ENCODE results near the gene CCL19. TPM values are rescaled to one million over a fixed set of nuclear protein-coding genes. Genes with fewer than 3 reads are reported as not detected.

The CCL19 gene
- total RNA-seq, 1 experiment from 2014 or later: not detected

DNA sequence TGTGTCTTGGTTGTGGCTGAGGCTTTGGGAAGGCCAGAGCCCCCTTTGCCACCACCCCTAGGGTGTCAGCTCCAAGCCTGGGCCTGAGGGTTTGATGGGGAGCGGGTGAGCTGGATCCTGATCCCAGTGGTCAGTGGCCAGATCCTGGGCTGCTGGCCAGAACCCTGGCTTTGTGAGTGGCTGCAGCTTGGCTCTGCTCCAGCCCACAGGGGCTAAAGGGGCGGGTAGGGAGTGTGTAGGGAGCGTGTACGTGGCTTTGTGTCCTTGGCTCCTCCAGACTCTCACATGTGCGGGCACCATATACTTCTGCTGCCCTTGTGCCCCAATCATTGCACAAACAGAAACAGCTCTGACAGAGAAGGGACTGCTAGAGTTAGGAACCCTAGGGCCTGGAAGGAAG lies 40.3 kb downstream of the CCL19 start:
- no peak for DNase-seq (ENCODE audit: low spot score)
- Histone ChIP-seq H3K27ac (ENCODE audit: low read depth, low read length, poor library complexity, severe bottlenecking) (no peak overlapping the region), H3K36me3 (ENCODE audit: insufficient read depth, low read length, poor library complexity, severe bottlenecking) (peaks cover 17% of the 10 kb centered on the region), H3K27me3 (replicated peaks; ENCODE audit: insufficient read depth, low read depth, low read length, poor library complexity) (no peaks in the 10 kb centered on the region), H3K4me3 (ENCODE audit: low read depth, low read length, poor library complexity, severe bottlenecking) (no peak overlapping the region), H3K9me3 (ENCODE audit: low read depth, low read length, poor library complexity, severe bottlenecking) (no peaks in the 10 kb centered on the region), H3K4me1 (ENCODE audit: insufficient read depth, low read length, poor library complexity, severe bottlenecking) (peaks cover 33% of the 10 kb centered on the region)
- no TSS peak for BruUV-seq (replicated peaks)
- TF ChIP-seq EZH2 (IDR thresholded peaks at IDR 0.05; ENCODE audit: borderline replicate concordance, low read depth, low read length, poor library complexity, severe bottlenecking): no peak
- TF ChIP-seq, protein P1, sequence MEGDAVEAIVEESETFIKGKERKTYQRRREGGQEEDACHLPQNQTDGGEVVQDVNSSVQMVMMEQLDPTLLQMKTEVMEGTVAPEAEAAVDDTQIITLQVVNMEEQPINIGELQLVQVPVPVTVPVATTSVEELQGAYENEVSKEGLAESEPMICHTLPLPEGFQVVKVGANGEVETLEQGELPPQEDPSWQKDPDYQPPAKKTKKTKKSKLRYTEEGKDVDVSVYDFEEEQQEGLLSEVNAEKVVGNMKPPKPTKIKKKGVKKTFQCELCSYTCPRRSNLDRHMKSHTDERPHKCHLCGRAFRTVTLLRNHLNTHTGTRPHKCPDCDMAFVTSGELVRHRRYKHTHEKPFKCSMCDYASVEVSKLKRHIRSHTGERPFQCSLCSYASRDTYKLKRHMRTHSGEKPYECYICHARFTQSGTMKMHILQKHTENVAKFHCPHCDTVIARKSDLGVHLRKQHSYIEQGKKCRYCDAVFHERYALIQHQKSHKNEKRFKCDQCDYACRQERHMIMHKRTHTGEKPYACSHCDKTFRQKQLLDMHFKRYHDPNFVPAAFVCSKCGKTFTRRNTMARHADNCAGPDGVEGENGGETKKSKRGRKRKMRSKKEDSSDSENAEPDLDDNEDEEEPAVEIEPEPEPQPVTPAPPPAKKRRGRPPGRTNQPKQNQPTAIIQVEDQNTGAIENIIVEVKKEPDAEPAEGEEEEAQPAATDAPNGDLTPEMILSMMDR (conservative IDR thresholded peaks at IDR 0.05; ENCODE audit: low read depth, low read length): no peak
- intact Hi-C loops (cut with micrococcal nuclease; ENCODE audit: unreplicated experiment): no loop called here
- CTCF ChIA-PET: interaction anchor here (0.7 kb wide), 1 partner anchor 17 kb away, joined by 3 read pairs; no protein-coding TSS in a partner anchor
- POLR2A ChIA-PET (ENCODE audit: low non-redundant PET): no interaction called here

DNA sequence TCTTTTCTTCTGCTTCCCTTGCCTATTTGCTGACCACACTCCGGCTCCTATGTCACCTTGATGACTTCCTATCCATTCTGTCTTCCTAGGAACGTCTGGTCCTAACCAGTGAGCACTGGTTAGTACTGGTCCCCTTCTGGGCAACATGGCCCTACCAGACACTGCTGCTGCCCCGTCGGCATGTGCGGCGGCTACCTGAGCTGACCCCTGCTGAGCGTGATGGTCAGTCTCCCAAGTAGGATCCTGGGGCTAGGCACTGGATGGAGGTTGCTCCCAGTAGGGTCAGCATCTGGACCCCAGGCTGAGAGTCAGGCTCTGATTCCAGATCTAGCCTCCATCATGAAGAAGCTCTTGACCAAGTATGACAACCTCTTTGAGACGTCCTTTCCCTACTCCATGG lies 42.4 kb downstream of the CCL19 start:
- no peaks in the 10 kb centered on the region for H3K27me3 ChIP-seq (replicated peaks; ENCODE audit: insufficient read depth, low read depth, low read length, poor library complexity)
- no peak overlapping the region for H3K27ac ChIP-seq (ENCODE audit: low read depth, low read length, poor library complexity, severe bottlenecking)
- H3K4me1 ChIP-seq (ENCODE audit: insufficient read depth, low read length, poor library complexity, severe bottlenecking): peaks cover 18% of the 10 kb centered on the region
- intact Hi-C loops (cut with micrococcal nuclease; ENCODE audit: unreplicated experiment): no loop called here
- BruUV-seq (replicated peaks): no TSS peak
- peaks cover 17% of the 10 kb centered on the region for H3K36me3 ChIP-seq (ENCODE audit: insufficient read depth, low read length, poor library complexity, severe bottlenecking)
- DNase-seq (ENCODE audit: low spot score): no peak
- H3K9me3 ChIP-seq (ENCODE audit: low read depth, low read length, poor library complexity, severe bottlenecking): no peaks in the 10 kb centered on the region
- ChIA-PET POLR2A (ENCODE audit: low non-redundant PET) (no interaction called here), CTCF (no interaction called here)
- TF ChIP-seq, protein P1 (conservative IDR thresholded peaks at IDR 0.05; ENCODE audit: low read depth, low read length): no peak
- TF ChIP-seq EZH2 (IDR thresholded peaks at IDR 0.05; ENCODE audit: borderline replicate concordance, low read depth, low read length, poor library complexity, severe bottlenecking): no peak
- no peak overlapping the region for H3K4me3 ChIP-seq (ENCODE audit: low read depth, low read length, poor library complexity, severe bottlenecking)

DNA sequence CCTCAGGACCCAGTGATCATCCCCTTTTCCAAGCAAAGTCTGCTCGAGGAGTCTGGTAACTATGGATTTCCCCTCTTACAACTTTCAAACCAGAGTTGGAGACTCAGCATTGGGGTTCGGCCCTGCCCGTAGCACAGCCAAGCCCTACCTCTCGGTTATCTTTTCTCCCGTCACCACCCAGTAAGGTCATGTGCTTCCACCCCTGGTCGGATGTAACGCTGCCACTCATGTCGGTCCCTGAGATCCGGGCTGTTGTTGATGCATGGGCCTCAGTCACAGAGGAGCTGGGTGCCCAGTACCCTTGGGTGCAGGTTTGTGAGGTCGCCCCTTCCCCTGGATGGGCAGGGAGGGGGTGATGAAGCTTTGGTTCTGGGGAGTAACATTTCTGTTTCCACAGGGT lies 43.4 kb downstream of the CCL19 start:
- intact Hi-C loops (cut with micrococcal nuclease; ENCODE audit: unreplicated experiment): no loop called here
- Histone ChIP-seq H3K9me3 (ENCODE audit: low read depth, low read length, poor library complexity, severe bottlenecking) (no peaks in the 10 kb centered on the region), H3K4me3 (ENCODE audit: low read depth, low read length, poor library complexity, severe bottlenecking) (peak overlapping the region; percentile 89), H3K27me3 (replicated peaks; ENCODE audit: insufficient read depth, low read depth, low read length, poor library complexity) (no peaks in the 10 kb centered on the region), H3K27ac (ENCODE audit: low read depth, low read length, poor library complexity, severe bottlenecking) (no peak overlapping the region), H3K4me1 (ENCODE audit: insufficient read depth, low read length, poor library complexity, severe bottlenecking) (peaks cover 8% of the 10 kb centered on the region), H3K36me3 (ENCODE audit: insufficient read depth, low read length, poor library complexity, severe bottlenecking) (peaks cover 17% of the 10 kb centered on the region)
- CTCF ChIA-PET: no interaction called here
- no peak for DNase-seq (ENCODE audit: low spot score)
- TF ChIP-seq, protein P1 (conservative IDR thresholded peaks at IDR 0.05; ENCODE audit: low read depth, low read length): no peak
- no peak for TF ChIP-seq EZH2 (IDR thresholded peaks at IDR 0.05; ENCODE audit: borderline replicate concordance, low read depth, low read length, poor library complexity, severe bottlenecking)
- no TSS peak for BruUV-seq (replicated peaks)
- POLR2A ChIA-PET (ENCODE audit: low non-redundant PET): no interaction called here

Measured in A673 (cell line).